Keratinocyte (primary cell): ENCODE measurements around the gene SERINC1. TPM values are rescaled to one million over a fixed set of nuclear protein-coding genes. Genes with fewer than 3 reads are reported as not detected.

Experiments used
- DNase-seq: peaks from one replicate; pipeline ENCODE4 v3.0.0-alpha.2; 2011; ENCODE audit warnings: low read depth, missing footprints, low spot score
- FAIRE-seq: peaks from 2 replicates; lab custom pipeline; 2011; peaks lifted over from hg19 to GRCh38; lab: Jason Lieb, UNC
- H2AFZ ChIP-seq: 2 replicates; pipeline ENCODE4 v1.6.0; 2012; ENCODE audit warnings: low read length, control low read depth, inconsistent platforms; ENCODE audit not compliant: control insufficient read depth
- H3K27ac ChIP-seq: 2 replicates; pipeline ENCODE4 v1.5.1; 2011; ENCODE audit warnings: low read length; ENCODE audit not compliant: control insufficient read depth, insufficient read depth
- H3K27me3 ChIP-seq: 3 replicates; pipeline ENCODE4 v1.6.0; 2011; ENCODE audit warnings: low read length; ENCODE audit not compliant: control insufficient read depth, insufficient read depth; ENCODE audit errors: extremely low read depth
- H3K36me3 ChIP-seq, 2 experiments: 2 replicates in 1 of 2; 3 replicates in 1 of 2; pipeline ENCODE4 v1.5.1; 2011; ENCODE audit warnings: low read length in 2 of 2, mild to moderate bottlenecking in 1 of 2; ENCODE audit not compliant: control insufficient read depth in 2 of 2, insufficient read depth in 2 of 2; ENCODE audit errors: extremely low read depth in 1 of 2
- H3K4me1 ChIP-seq: 3 replicates; pipeline ENCODE4 v1.5.1; 2011; ENCODE audit warnings: low read length; ENCODE audit not compliant: control insufficient read depth, insufficient read depth; ENCODE audit errors: extremely low read depth
- H3K4me2 ChIP-seq: 3 replicates; pipeline ENCODE4 v1.6.0; 2011; ENCODE audit warnings: low read depth, low read length; ENCODE audit not compliant: control insufficient read depth, insufficient read depth; ENCODE audit errors: extremely low read depth
- H3K4me3 ChIP-seq, 3 experiments: fragments of 200-600 bp in 1 of 3; sonication (generic) in 1 of 3; 2 replicates in 2 of 3; 3 replicates in 1 of 3; pipeline ENCODE4 v1.5.1; 2011 to 2016; ENCODE audit warnings: low read length in 3 of 3, mild to moderate bottlenecking in 3 of 3, control low read depth in 2 of 3, inconsistent platforms in 1 of 3, low read depth in 1 of 3, mixed read lengths in 1 of 3, mixed run types in 1 of 3, moderate library complexity in 1 of 3; ENCODE audit not compliant: control insufficient read depth in 2 of 3, insufficient read depth in 2 of 3; ENCODE audit errors: extremely low read depth in 1 of 3
- H3K79me2 ChIP-seq: 2 replicates; pipeline ENCODE4 v1.6.0; 2012; ENCODE audit warnings: low read length; ENCODE audit not compliant: control insufficient read depth, insufficient read depth
- H3K9ac ChIP-seq: 3 replicates; pipeline ENCODE4 v1.6.0; 2011; ENCODE audit warnings: low read length; ENCODE audit not compliant: control insufficient read depth, insufficient read depth; ENCODE audit errors: extremely low read depth
- H3K9me1 ChIP-seq: 3 replicates; pipeline ENCODE4 v1.6.0; 2011; ENCODE audit warnings: low read length; ENCODE audit not compliant: control insufficient read depth, insufficient read depth; ENCODE audit errors: extremely low read depth
- H3K9me3 ChIP-seq: 2 replicates; pipeline ENCODE4 v1.5.1; 2012; ENCODE audit warnings: low read depth, low read length; ENCODE audit not compliant: control insufficient read depth
- H4K20me1 ChIP-seq: 3 replicates; pipeline ENCODE4 v1.6.0; 2011; ENCODE audit warnings: low read length; ENCODE audit not compliant: control insufficient read depth, insufficient read depth; ENCODE audit errors: extremely low read depth
- EZH2 ChIP-seq: IDR thresholded peaks from one replicate; pipeline ENCODE4 v1.6.1; 2012; ENCODE audit warnings: inconsistent platforms, mild to moderate bottlenecking, low read length, moderate library complexity
- dilution Hi-C: fragments of 300-500 bp; cut with MboI; formaldehyde crosslinking; loops from one replicate; pipeline ENCODE4 v1.7.0; 2020; ENCODE audit warnings: low sequenced_read_pairs; ENCODE audit not compliant: extremely low pct_ligation_motif_present
- polyA plus RNA-seq, 5 experiments: library from polyadenylated mRNA; depleted of rRNA in 3 of 5; stranded (reverse) in 3 of 5; stranded (forward) in 1 of 5; unstranded in 1 of 5; fragments of >200 nt; gene quantifications; 1 replicate in 1 of 5; 2 replicates in 3 of 5; 3 replicates in 1 of 5; pipeline versions ENCODE4 v1.2.1 to v1.2.3, GENCODE V29; 2011 to 2012; ENCODE audit warnings: missing spikeins in 2 of 5, low read depth in 1 of 5, low replicate concordance in 1 of 5
- TF ChIP-seq, protein P1 (sequence below), 3 experiments: IDR thresholded peaks in 1 of 3; conservative IDR thresholded peaks in 1 of 3; optimal IDR thresholded peaks in 1 of 3; 2 replicates in 2 of 3; 3 replicates in 1 of 3; pipeline versions ENCODE3 to v1.5.1; 2011; ENCODE audit warnings: low read length in 3 of 3, mild to moderate bottlenecking in 3 of 3, moderate library complexity in 2 of 3, control low read depth in 1 of 3, inconsistent platforms in 1 of 3; ENCODE audit not compliant: insufficient read depth in 2 of 3; ENCODE audit errors: extremely low read depth in 1 of 3

Gene SERINC1
- polyA plus RNA-seq, 1 donor (not counting 4 experiments of a cell fraction or from before 2014, with no cell fraction given) = 116 TPM

DNA sequence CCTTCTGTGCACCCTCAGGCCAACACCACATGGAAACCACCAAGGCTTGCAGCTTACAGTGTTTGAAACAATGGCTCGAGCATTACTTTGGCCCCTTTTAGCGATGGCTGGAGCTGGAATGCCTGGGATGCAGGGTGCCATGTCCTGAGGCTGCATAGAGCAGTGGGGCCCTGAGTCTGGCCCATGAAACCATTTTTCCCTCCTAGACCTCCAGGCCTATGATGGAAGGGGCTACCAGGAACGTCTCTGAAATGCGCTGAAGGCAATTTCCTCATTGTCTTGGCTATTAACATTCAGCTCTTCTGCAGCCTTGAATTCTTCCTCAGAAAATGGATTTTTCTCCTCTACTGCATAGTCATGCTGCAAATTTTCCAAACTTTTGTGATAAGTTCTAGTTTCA is 29.9 kb upstream of the SERINC1 start:
- H2AFZ ChIP-seq = no peak overlapping the region
- H3K9me3 ChIP-seq = peaks cover 4% of the 10 kb centered on the region
- DNase-seq (no peak), FAIRE-seq (no peak)
- dilution Hi-C loops = no loop called here
- H3K9me1 ChIP-seq = no peaks in the 10 kb centered on the region
- no peak overlapping the region for H3K4me3 ChIP-seq
- no peak overlapping the region for H3K27ac ChIP-seq
- H3K9ac ChIP-seq = no peak overlapping the region
- no peaks in the 10 kb centered on the region for H3K27me3 ChIP-seq
- H4K20me1 ChIP-seq = no peaks in the 10 kb centered on the region
- H3K79me2 ChIP-seq = no peaks in the 10 kb centered on the region
- no peak overlapping the region for H3K4me2 ChIP-seq
- no peaks in the 10 kb centered on the region for H3K4me1 ChIP-seq
- H3K36me3 ChIP-seq = no peaks in the 10 kb centered on the region
- TF ChIP-seq, protein P1, sequence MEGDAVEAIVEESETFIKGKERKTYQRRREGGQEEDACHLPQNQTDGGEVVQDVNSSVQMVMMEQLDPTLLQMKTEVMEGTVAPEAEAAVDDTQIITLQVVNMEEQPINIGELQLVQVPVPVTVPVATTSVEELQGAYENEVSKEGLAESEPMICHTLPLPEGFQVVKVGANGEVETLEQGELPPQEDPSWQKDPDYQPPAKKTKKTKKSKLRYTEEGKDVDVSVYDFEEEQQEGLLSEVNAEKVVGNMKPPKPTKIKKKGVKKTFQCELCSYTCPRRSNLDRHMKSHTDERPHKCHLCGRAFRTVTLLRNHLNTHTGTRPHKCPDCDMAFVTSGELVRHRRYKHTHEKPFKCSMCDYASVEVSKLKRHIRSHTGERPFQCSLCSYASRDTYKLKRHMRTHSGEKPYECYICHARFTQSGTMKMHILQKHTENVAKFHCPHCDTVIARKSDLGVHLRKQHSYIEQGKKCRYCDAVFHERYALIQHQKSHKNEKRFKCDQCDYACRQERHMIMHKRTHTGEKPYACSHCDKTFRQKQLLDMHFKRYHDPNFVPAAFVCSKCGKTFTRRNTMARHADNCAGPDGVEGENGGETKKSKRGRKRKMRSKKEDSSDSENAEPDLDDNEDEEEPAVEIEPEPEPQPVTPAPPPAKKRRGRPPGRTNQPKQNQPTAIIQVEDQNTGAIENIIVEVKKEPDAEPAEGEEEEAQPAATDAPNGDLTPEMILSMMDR (optimal IDR thresholded peaks at IDR 0.05 in 1 of 3, IDR thresholded peaks at IDR 0.05 in 1 of 3, conservative IDR thresholded peaks at IDR 0.05 in 1 of 3; ENCODE audit: extremely low read depth in 1 of 3, insufficient read depth in 2 of 3, low read length in 3 of 3) = no peak
- no peak for TF ChIP-seq EZH2

DNA sequence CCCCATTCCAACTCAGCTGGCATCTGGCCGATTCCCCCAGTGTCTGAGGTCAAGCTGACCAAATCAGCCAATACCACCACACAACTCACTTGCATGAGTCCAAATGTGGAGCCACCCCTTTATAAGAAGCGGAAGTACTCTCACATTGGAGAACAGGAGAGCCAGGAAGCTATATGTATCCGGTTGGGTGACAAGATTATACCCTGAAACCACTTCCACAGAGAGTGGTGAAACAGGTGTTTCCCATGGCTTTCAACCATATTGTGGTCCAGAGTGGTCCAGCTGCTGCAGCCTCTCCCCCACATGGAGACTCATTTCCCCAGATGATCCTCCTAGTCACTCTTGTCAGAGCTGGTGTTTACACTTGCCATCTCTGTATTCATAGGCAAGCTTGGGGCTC is 24.0 kb upstream of the SERINC1 start:
- dilution Hi-C loops = no loop called here
- Histone ChIP-seq H3K27me3 (no peaks in the 10 kb centered on the region), H3K4me3 (no peak overlapping the region), H3K79me2 (no peaks in the 10 kb centered on the region), H3K4me1 (no peaks in the 10 kb centered on the region), H3K9me1 (no peaks in the 10 kb centered on the region), H2AFZ (no peak overlapping the region), H4K20me1 (no peaks in the 10 kb centered on the region), H3K9me3 (no peaks in the 10 kb centered on the region), H3K36me3 (no peaks in the 10 kb centered on the region), H3K4me2 (no peak overlapping the region), H3K9ac (no peak overlapping the region), H3K27ac (no peak overlapping the region)
- DNase-seq (no peak), FAIRE-seq (no peak)
- TF ChIP-seq, protein P1 (optimal IDR thresholded peaks at IDR 0.05 in 1 of 3, IDR thresholded peaks at IDR 0.05 in 1 of 3, conservative IDR thresholded peaks at IDR 0.05 in 1 of 3; ENCODE audit: extremely low read depth in 1 of 3, insufficient read depth in 2 of 3, low read length in 3 of 3) = no peak
- TF ChIP-seq EZH2 = no peak
